GM12878 (cell line): ENCODE results near the gene PARN. TPM values are rescaled to one million over a fixed set of nuclear protein-coding genes. Genes with fewer than 3 reads are reported as not detected.

Experiments used
- BHLHE40 ChIP-seq, 2 experiments: fragments of 450-650 bp in 1 of 2; IDR thresholded peaks; 2 replicates each; pipeline ENCODE4 v1.6.1; 2011 to 2017; ENCODE audit warnings: low read depth in 2 of 2, borderline replicate concordance in 1 of 2, improper control_type of control experiment in 1 of 2, low read length in 1 of 2, mild to moderate bottlenecking in 1 of 2
- CHD1 ChIP-seq: IDR thresholded peaks from 2 replicates; pipeline ENCODE4 v1.6.1; 2012; ENCODE audit warnings: low read depth, low read length, improper control_type of control experiment
- FOXK2 ChIP-seq: fragments of 450-650 bp; IDR thresholded peaks from 2 replicates; pipeline ENCODE4 v1.6.1; 2017; ENCODE audit warnings: mild to moderate bottlenecking, moderate library complexity
- MAX ChIP-seq: IDR thresholded peaks from 2 replicates; pipeline ENCODE4 v1.6.1; 2012; ENCODE audit warnings: low read depth, low read length, improper control_type of control experiment
- POLR2AphosphoS2 ChIP-seq: IDR thresholded peaks from 2 replicates; pipeline ENCODE4 v1.6.1; 2011; ENCODE audit warnings: low read depth, mild to moderate bottlenecking, low read length, improper control_type of control experiment, moderate library complexity
- RUNX3 ChIP-seq: IDR thresholded peaks from 2 replicates; pipeline ENCODE4 v1.6.1; 2012; ENCODE audit warnings: low read length, inconsistent platforms
- SMARCA5 ChIP-seq: fragments of 450-650 bp; IDR thresholded peaks from 2 replicates; pipeline ENCODE4 v1.6.1; 2017; ENCODE audit warnings: mild to moderate bottlenecking
- SMC3 ChIP-seq: IDR thresholded peaks from 2 replicates; pipeline ENCODE4 v1.6.1; 2011; ENCODE audit warnings: low read length, improper control_type of control experiment, borderline replicate concordance
- TCF7 ChIP-seq: IDR thresholded peaks from 2 replicates; pipeline ENCODE4 v1.6.1; 2014; ENCODE audit warnings: antibody characterized with exemption, borderline replicate concordance
- USF1 ChIP-seq: IDR thresholded peaks from 2 replicates; pipeline ENCODE4 v1.6.1; 2011; ENCODE audit warnings: borderline replicate concordance, low read depth, mild to moderate bottlenecking, moderate library complexity, mixed read lengths, low read length; ENCODE audit not compliant: insufficient read depth; ENCODE audit errors: extremely low read length
- ZBTB11 ChIP-seq: fragments of 450-650 bp; formaldehyde crosslinking; IDR thresholded peaks from 2 replicates; pipeline ENCODE4 v1.5.0; 2022; ENCODE audit warnings: mild to moderate bottlenecking, missing genetic modification characterization
- ZBTB40 ChIP-seq: fragments of 450-650 bp; IDR thresholded peaks from 2 replicates; pipeline ENCODE4 v1.6.1; 2016; ENCODE audit warnings: mild to moderate bottlenecking, moderate library complexity, borderline replicate concordance
- polyA plus RNA-seq, 11 experiments: library from polyadenylated mRNA; depleted of rRNA in 4 of 11; unstranded in 6 of 11; stranded (reverse) in 5 of 11; fragments of >200 nt; fragmentation: Nextera tagmentation in 4 of 11; fragmentation: Illumina TruSeq in 1 of 11; extraction: Ambion mirVana in 4 of 11; extraction: Trizol in 1 of 11; gene quantifications; 1 replicate in 1 of 11; 2 replicates in 10 of 11; pipeline versions ENCODE4 v1.2.1 to v1.2.3, GENCODE V29; 2011 to 2016; ENCODE audit warnings: inconsistent platforms in 2 of 11, missing spikeins in 2 of 11, low read depth in 1 of 11
- total RNA-seq, 4 experiments: library from RNA; depleted of rRNA in 3 of 4; stranded (reverse); fragments of >200 nt in 3 of 4; fragmentation: Illumina TruSeq in 1 of 4; extraction: Trizol in 1 of 4; gene quantifications; 2 replicates each; pipeline versions ENCODE4 v1.2.1 to v1.2.3, GENCODE V29; 2013 to 2021

PARN gene
- total and polyA plus RNA-seq, 10 of the 15 experiments (the other 5 are each of a cell fraction or from before 2014, with no cell fraction given), result 15.6 to 77.3 (median 47.7) TPM

GRCh38 chr16:14649816-14650215 lies 19.8 kb upstream of the PARN start (continued):
- TF ChIP-seq MAX (no peak), BHLHE40 (IDR thresholded peaks at IDR 0.05; ENCODE audit: borderline replicate concordance in 1 of 2, low read depth in 2 of 2, low read length in 1 of 2) (no peak), ZBTB40 (no peak), POLR2AphosphoS2 (no peak), TCF7 (no peak), RUNX3 (no peak), FOXK2 (no peak), USF1 (no peak), SMC3 (no peak), SMARCA5 (no peak), ZBTB11 (CRISPR knock-in tag) (no peak), CHD1 (no peak)
